ENCODE results near the gene BBX.
A peak's percentile ranks its signal among the peaks of the same experiment; 100 is the strongest.
"Not testable (repeated sequence)": the region's sequence is repeated elsewhere in the genome, so short reads cannot be mapped to it uniquely, and the experiment has no call there.

Gene BBX

DNA sequence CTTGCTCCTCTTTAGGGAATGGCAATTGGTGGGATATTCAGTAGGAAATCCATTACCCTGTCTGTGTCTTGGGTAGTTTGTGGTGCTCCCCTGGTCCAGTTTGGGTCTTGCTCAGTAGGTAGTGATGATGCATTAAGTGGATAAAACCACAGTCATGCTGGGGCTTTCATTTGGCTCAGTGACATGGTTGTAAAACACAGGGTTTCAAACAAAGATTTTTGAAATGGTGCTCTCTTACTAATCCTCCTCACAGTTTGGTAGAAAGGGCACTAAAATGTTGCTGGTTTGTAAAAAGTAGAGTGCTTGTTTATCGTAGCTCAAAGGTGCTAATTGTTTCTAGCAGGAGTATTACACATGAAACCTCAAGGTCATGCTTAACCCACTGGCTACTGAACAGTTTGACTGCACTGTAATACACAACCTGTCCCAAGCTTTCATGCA is 22.9 kb downstream of the BBX start:
- no peak for DNase-seq

DNA sequence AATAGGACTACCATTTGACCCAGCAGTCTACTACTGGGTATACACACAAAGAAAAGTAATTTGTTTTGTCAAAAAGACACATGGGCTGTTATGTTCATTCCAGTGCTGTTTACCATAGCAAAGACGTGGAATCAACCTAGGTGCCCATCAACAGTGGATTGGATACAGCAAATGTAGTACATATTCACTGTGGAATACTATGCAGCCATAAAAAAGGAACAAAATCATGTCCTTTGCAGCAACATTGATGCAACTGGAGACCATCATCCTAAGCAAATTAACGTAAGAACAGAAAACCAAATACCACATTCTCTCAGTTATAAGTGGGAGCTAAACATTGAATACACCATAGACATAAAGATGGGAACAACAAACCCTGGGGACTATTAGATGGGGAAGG is 25.8 kb downstream of the BBX start:
- no peak for DNase-seq

DNA sequence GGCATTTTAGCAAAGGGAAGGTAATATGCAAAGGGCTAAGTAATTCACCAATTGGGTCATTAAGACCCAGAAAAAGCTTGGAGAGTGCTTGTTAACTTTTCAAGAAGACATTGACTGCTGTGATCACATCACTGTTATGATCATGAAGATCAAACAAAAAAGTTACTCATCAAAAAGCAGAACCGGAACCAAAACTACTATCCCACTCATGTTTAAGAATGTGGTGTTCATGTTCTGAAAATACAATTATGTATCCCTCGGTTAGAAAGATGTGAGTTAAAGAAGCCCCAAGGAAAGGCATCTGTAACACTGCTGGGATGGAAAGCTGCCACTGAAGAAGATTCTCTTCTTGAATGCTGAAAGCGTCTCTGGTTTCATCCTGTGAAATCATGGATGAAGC is 32.6 kb downstream of the BBX start:
- DNase-seq = no peak

DNA sequence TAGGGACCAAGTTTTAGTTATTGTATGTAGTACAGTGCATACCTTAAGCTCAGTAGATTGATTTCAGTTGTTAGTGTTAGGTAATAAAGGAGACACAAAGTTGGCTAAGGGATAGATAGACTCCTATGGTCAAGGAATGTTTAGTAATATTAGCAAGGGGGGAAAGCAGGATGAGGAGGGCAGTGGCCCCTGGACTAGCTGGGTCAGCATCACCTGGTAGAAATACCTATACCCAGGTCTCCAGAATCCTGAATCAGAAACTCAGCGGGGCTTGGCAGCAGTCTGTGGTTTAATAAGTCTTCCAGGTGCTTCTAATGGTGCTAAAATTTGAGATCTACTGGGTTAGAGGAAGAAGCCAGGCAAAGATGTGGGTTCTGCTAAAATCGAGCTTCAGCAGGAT is 35.0 kb downstream of the BBX start:
- DNase-seq = no peak

DNA sequence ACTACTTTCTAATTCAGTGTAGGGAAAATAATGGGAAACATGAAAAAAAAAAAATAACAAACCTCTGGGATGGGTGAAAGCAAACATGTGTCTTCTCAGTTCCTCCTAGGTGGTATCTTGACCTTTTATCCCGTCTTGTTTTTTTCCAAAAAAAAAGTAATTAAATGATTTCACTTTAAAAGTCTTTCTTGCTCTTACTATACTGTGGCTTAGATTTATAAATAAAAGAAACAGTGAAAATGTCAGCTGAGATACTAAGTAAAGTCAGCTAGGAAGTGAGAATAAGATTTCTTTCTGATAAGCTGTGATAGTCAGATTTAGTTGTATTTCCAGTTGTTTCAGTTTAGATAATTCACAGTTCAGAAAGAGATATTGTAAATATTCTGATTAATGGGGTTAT is 37.4 kb downstream of the BBX start:
- no peak for DNase-seq

DNA sequence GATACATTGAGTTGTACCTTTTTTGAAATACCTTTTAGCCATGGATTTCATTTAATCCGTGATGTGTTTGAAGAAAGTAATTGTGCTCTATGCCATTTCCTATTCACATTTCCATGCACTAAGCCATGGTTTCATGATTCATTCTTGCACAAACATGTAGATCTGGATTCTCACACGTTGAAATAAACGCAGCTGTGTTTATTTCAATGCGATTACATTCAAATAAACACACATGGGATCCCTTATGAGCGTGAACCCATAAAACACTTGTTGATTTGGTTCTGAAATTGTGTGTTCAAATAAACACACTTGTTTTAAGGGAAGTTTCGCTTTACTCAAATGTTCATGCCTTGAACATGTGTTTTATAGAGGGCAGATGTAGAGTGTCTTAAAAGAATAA is 39.2 kb downstream of the BBX start:
- DNase-seq = no peak

DNA sequence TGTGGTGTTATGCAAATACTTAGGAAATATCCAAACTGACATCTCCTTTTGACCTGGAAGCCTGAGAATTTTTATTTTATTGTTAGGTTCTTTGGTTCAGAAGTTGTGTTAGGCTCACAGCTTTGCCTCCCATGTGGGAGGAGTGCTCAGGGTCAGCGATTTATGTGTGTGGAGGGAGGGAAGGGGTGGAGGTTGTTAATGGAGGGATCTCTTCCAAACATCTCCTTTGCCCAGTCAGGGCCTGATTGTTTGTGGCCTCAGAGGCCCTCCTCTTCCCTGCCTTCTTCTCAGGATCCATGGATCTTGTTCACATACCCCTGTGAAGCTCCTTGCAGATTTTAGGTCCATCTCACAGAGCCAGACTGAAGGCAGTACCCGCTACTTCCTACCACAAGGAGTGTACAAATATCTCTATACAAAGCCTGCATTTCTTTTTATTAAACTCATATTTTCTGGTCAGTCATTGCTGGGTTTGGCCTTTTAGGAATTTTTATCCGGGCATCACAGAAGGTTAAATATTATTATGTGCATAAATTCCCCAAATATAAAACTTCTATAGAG is 40.3 kb downstream of the BBX start:
- no peak for DNase-seq

DNA sequence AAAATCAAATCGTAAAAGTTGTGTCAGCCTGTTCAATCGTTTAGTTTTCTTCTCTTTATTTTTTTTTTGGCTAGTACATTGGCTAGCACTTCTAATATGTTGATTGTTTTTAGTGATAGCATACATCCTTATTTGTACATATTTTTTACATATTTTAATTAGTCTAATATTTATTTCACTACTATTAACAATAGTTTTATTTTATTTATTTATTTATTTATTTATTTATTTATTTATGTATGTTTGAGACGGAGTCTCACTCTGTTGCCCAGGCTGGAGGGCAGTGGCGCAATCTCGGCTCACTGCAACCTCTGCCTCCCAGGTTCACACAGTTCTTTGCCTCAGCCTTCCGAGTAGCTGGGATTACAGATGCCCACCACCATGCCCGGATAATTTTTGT is 42.5 kb downstream of the BBX start:
- not testable (repeated sequence) for DNase-seq

DNA sequence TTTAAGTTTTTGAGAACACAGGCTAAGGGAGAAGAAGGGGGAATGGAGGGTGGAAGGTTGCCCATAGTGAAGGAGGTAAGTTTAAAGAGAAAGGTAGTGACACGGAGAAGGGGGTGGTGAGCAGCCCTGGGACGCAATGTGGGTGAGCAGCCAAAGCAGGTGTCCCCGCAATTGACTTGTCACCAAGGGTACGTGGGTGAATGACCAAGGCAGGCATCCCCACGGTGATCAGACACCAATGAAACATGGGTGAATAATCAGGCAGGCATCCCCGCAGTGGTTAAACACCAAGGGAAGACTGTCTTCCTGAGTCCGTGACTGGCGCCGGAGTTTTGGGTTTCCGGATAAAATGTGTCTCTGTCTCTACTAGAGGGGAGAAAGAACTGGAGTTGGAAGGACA is 48.3 kb downstream of the BBX start:
- DNase-seq = not testable (repeated sequence)

DNA sequence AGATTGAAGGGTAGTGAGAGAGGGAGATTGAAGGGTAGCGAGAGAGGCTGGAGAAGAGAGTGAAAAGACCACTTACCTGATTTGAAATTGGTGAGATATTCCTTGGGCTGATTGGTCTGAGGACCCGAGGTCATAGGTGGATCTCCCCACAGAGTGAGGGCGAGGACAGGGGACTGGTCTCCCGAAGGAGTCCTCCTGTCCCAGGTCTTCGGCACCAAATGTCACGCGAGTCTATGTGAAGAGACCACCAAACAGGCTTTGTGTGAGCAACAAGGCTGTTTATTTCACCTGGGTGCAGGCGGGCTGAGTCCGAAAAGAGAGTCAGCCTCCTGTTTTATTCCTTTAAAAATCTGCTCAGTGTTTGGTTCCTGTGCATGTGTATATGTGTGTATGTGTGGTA is 48.7 kb downstream of the BBX start:
- not testable (repeated sequence) for DNase-seq

DNA sequence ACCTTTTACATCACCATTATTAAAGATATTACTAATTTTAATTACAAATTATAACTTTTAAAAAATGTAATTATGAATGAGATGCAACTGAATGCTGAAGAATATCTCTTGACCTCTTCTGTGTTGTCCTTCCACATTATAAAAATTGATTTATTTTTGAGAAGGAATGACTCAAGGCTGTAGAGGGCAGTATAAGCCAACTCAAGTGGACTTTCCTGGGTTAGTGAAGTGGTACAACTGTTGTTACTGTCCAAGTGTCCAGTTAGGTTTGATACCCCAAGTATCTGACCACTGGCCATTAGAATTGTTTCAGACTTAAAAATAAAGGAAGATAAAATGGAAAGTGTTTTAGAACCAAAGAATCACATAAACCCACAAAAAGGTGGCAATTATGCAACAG is 51.9 kb downstream of the BBX start:
- peak; percentile 27 for DNase-seq

DNA sequence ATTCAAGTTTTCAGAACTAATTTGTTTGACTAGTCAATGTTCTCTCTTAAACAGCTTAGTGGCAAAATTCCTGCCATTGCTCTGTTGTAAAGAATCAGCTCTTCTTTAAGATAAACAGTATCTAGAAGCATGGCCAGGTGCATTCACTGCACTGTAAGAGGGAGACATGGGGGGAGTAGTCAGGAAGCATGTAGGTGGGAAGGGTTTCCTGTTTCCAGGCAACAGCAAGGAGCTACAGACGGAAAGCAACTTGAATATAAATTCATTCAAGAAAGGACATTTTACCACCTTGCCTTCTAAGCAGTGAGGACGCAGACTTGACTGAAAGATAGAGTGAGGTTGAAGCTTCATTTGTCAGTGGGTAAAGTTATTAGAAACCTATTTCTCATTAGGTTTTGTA is 55.3 kb downstream of the BBX start:
- peak; percentile 11 for DNase-seq

DNA sequence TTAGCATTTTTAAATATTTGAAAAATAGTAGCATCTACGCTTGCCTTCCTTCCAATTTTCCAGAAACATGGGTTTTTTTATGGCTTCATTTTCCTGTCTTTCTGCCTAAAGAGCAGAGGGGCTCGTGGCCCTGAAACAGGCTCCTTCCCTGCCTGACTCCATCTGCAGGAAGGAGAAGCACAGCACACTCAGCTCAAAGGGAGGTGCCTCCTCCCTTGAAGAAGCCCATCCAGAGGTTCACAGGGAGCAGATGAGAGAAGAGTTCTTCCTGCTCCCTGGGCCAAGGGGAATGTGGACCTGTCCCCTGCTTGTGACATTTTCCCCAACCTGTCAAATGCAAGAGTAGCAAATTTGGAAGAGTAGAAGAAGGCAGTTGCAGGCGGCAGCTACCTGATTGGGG is 55.8 kb downstream of the BBX start:
- DNase-seq = no peak

DNA sequence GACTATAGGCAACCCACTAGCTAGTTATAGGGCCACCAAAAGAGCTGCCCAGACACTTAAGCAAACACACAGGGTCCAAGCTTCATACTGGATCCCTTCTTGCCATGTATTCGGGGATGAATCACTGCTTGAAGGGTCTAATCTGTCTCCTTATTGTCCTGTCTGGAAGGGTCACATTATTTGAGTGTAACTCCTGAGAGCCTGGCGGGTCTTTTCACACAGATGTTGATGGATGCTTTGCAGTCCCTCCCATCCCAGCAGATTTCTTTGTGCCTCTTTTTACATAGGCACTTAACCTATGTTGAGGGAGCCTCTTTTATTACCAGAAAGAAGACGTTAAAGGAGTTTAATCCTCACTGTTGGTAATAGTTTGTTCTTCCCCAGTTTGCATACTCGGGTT is 56.6 kb downstream of the BBX start:
- DNase-seq = no peak

DNA sequence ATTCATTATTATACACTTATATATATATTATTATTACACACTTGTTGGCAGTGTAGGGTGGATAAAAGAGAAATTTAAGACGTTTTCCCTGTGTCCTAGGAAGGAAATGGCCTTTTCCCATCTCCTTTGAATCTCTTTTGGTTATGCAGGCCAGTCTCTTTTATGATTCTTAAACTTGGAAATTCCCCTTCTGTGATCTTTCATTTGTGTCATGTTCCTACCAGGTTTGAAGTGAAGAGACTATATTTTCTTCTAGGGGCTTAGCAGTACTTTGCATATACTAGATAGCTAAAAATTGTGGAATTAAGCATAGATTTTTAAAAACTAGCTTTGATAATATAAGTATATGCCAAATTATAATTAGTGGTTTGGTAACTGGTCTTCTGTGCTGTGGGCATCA is 58.5 kb downstream of the BBX start:
- no peak for DNase-seq

DNA sequence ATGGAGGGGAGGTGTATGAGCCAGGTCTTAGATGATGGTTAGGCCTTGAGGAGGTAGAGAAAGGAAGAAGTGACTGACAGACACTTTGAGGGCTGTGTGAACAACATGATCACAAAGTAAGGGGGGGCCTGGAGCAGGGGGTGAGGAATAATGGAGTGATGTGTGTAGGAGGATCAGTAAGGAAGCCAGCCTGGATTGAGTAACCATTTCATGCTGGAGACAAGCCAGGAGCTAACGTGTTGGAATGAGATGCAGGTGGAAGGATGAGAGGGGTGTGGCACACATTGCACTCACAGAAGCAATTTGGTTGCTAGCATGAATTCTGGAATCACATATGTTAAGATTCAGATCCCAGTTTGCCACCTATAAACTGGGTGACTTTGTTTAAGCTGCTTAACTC is 65.5 kb downstream of the BBX start:
- peak; percentile 87 for DNase-seq

DNA sequence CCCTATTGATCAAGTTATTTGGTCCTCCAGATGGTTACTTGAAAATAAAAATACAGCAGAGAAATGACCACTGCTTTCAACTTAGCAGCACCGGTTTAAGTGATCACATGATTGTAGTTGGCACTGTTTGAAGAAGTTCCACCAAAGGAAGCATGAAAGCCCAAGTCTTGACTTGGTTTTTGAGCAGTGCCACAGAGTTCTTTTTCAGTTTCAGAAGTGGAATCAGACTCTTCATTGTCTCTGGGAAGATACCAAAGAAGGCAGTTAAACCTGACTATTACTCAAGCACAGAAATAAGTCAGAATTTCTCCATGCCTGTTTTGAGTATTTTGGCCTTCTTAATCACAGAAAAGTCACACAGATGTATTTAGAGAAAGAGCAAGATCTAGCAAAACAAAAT is 66.7 kb downstream of the BBX start:
- no peak for DNase-seq

DNA sequence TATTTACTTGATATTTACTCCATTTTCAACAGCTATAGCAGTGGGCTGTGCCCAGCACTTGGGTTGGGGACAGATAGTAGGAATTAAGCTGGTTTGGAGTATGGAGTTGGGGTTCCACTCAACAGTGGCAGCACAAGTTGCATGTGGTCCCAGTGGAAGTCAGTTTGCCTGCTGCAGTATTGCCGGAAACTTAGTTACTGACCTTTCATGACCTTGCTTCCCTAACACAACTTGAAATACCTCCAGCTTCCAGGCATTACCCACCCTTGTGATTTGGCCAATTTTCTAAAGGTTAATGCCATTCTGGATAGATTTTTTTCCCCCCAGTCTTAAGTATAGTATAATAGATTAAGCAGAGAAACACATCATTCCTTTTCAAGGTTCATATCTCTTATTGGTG is 68.0 kb downstream of the BBX start:
- DNase-seq = no peak

DNA sequence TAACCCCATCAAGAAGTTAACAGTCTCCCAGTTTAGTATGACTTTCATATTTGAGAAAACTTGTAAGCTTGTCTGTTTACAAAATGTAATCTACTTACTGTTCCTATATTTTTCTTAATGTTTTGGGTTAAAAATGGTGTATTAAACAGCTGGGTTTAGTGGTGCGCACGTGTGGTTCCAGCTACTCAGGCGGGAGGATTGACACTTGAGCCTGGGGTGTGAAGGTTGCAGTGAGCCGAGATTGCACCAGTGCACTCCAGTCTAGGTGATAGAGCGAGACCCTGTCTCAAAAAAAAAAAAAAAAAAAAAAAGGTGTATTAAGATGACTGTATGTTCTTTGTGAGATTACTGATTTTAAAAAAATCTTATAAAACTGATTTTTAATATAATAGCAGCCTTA is 69.3 kb downstream of the BBX start:
- peak; percentile 18 for DNase-seq

DNA sequence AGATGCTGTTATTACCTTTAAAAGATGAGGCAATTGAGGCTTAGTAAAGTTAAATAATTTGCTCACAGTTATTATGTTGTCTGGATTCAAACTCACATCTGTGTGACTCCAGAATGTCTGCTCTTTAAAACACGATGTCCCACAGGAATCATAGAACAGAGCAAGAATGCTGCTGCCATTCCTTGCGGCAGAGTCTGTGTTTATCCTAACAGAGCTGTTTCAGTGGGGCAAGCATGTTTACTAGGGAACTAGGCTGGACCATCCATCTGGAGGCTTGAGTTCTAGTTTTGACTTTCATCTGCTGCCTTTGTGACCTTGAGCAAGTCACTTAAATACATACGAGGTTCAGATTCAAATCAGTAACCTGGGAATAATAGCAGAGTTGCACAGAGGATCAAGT is 72.1 kb downstream of the BBX start:
- peak; percentile 32 for DNase-seq

DNA sequence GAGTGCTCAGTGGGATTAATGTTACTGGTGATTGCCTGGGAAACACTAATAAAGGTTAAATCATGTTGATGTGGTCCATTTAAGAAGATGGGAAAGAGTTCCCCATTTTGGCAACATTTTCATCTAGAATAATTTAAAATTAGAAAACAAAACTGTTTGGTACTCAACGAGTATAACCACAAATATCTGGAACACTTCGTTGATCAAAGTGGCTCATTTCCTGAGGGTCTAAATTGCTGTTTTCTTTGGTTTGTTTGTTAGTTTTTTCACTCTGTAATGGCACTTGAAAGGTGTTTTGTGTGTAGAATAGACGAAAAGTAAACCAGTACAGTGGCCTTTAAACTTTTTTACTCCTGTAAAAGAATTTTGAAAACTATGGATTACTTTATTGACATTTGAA is 73.9 kb downstream of the BBX start:
- no peak for DNase-seq

DNA sequence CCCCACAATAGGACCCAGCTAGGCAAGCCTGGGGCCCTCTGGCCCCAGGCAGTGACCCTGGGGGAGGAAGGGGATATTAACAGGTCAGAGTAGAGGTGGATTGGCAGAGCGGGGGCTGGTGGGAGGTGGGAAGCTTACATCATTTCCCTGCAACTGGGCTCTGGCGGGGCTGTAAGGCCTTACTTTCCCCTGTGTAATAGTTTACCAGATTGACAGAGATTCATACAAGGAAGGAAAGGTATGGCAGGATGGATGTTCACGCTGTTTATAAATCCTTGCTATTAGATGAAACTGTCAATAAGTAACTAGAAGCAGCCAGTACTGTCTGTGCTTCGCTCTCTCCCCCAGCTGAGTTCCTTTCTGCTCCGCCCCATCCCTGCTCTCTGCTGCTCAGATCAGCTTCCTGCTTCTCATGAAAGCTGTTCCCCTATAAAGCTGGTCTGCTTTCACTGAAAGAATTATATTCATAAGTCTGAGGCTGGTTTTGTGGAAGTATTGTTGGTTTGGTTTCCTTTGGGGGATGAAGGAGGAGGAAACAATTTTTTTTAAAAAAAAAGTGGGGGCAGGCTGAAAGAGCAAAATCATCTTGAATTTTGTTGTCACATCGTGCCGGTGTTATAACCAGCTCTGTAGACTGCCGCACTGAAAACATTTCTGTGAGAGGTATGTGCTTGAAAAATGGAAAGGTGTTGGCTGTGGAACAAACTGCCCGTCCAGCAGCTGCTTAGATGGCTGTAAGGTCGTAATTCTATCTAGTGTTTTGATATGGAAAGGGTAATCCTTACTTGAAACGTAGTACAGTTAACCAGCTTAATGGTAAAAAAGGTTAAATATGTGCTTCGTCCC is 76.4 kb downstream of the BBX start:
- DNase-seq = peak; percentile 23

DNA sequence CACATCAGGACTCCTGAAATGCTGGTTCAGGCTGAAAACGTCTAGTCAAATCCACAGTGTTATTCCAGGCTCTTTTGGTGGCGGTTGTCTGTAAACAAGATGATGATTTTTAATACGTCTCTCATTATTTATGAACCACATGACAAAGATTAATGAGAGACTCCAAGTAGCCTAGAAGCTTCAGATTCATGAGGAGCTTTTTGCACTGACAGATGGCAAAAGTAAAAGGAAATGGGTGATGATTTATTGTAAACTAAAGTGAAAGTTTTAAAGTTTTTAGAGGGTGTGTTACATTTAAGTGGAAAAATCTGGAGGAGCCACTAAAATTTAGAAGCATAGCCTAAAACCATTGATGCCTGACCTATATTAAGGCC is 77.0 kb downstream of the BBX start:
- no peak for DNase-seq

DNA sequence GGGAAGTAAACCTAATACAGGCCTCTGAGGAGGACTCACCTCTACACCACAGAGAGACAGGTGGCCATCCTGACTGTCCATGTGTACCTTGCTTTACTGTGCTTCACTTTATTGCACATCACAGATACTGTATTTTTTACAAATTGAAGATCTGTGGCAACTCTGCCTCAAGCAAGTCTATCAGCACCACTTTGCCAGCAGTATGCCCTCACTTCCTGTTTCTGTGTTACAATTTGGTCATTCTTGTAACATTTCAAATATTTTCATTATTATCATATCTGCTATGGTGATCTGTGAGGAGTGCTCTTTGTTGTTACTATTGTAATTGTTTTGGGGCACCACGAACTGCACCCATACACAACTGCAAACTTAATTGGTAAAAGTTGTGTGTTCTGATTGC is 78.0 kb downstream of the BBX start:
- DNase-seq = no peak
